Measurements from ENCODE around the gene FAN1.

FAN1 gene

DNA sequence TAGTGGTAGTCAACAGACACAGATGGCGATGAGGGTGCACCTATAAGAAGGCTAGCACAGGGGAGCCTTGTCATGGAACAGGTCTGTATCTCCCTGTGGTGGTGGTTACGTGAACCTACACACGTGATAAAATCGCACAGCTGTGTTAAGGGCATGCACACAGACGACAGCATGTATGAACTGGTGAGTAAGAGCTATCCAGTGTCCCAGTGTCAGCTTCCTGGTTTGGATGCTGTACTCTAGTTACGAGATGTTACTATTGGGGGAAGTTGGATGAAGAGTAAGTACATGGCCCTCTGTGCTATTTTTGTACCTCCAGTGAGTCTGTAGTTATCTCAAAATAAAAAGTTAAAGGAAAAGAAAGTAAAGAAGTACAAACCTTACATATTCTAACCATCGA lies 49.5 kb downstream of the FAN1 start:
- no peak for DNase-seq
- peaks cover 78% of the 10 kb centered on the region for H3K36me3 ChIP-seq
- H3K27me3 ChIP-seq (ENCODE audit: insufficient read depth, low read depth, severe bottlenecking), result no peaks in the 10 kb centered on the region
- H3K27ac ChIP-seq, result no peak overlapping the region
- no peak for TF ChIP-seq CTCF (IDR thresholded peaks at IDR 0.05; ENCODE audit: low read depth, low read length)
- no peak overlapping the region for H3K4me3 ChIP-seq (ENCODE audit: low read depth, low read length)
- H3K9me3 ChIP-seq (ENCODE audit: severe bottlenecking), result peaks cover 5% of the 10 kb centered on the region

GRCh38 chr15:30953731-30954378 lies 50.1 kb downstream of the FAN1 start:
- Histone ChIP-seq H3K9me3 (ENCODE audit: severe bottlenecking) (peaks cover 5% of the 10 kb centered on the region), H3K4me3 (ENCODE audit: low read depth, low read length) (no peak overlapping the region), H3K27me3 (ENCODE audit: insufficient read depth, low read depth, severe bottlenecking) (no peaks in the 10 kb centered on the region), H3K27ac (no peak overlapping the region), H3K36me3 (peaks cover 78% of the 10 kb centered on the region)
- TF ChIP-seq CTCF (IDR thresholded peaks at IDR 0.05; ENCODE audit: low read depth, low read length), result no peak
- no peak for DNase-seq

- TF ChIP-seq CTCF (IDR thresholded peaks at IDR 0.05; ENCODE audit: low read depth, low read length), result no peak
- no peaks in the 10 kb centered on the region for H3K27me3 ChIP-seq (ENCODE audit: insufficient read depth, low read depth, severe bottlenecking)
- no peaks in the 10 kb centered on the region for H3K9me3 ChIP-seq (ENCODE audit: severe bottlenecking)
- H3K4me3 ChIP-seq (ENCODE audit: low read depth, low read length), result no peak overlapping the region
- H3K36me3 ChIP-seq, result peaks cover 78% of the 10 kb centered on the region
- DNase-seq, result no peak
- no peak overlapping the region for H3K27ac ChIP-seq
Measured at GRCh38 chr15:30954674-30955073, 51.0 kb downstream of the FAN1 start.

- Histone ChIP-seq H3K4me3 (ENCODE audit: low read depth, low read length) (no peak overlapping the region), H3K27me3 (ENCODE audit: insufficient read depth, low read depth, severe bottlenecking) (no peaks in the 10 kb centered on the region), H3K36me3 (peaks cover 71% of the 10 kb centered on the region), H3K9me3 (ENCODE audit: severe bottlenecking) (no peaks in the 10 kb centered on the region), H3K27ac (no peak overlapping the region)
- no peak for DNase-seq
- no peak for TF ChIP-seq CTCF (IDR thresholded peaks at IDR 0.05; ENCODE audit: low read depth, low read length)
Measured at GRCh38 chr15:30956216-30957124, 52.8 kb downstream of the FAN1 start.

DNA sequence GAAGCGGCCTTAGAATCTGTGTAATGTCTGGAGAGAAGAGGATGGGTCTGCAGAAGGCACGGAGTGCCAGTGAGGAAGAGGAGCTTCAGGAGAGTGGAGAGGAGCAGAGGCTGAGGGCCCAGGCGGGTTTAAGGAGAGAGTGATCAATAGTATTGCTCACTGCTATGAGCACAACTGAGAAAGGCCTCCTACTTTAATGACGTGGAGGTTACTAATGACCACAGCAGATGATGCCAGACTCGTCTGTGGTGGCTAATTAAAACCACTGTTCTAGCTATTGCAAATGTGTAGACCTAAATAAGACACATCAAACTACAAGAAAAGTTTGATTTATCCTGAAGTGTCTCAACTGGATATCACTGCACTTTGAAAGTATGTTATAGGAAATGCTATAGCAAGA lies 54.5 kb downstream of the FAN1 start:
- Histone ChIP-seq H3K9me3 (ENCODE audit: severe bottlenecking) (no peaks in the 10 kb centered on the region), H3K27ac (no peak overlapping the region), H3K4me3 (ENCODE audit: low read depth, low read length) (no peak overlapping the region), H3K36me3 (peaks cover 54% of the 10 kb centered on the region), H3K27me3 (ENCODE audit: insufficient read depth, low read depth, severe bottlenecking) (no peaks in the 10 kb centered on the region)
- no peak for TF ChIP-seq CTCF (IDR thresholded peaks at IDR 0.05; ENCODE audit: low read depth, low read length)
- DNase-seq, result no peak

All from WERI-Rb-1 (cell line).